IMR-90 (cell line): Measurements from ENCODE around the gene ASTN2.

Source experiments
- BHLHE40 ChIP-seq: fragments of 150-350 bp; IDR thresholded peaks from 2 replicates; pipeline ENCODE4 v1.6.1; 2016; ENCODE audit warnings: mild to moderate bottlenecking, low read depth, low read length
- CHD1 ChIP-seq: IDR thresholded peaks from 2 replicates; pipeline ENCODE4 v1.6.1; 2012; ENCODE audit warnings: low read depth, low read length, improper control_type of control experiment
- POLR2A ChIP-seq: IDR thresholded peaks from 2 replicates; pipeline ENCODE4 v1.6.1; 2012; ENCODE audit warnings: mild to moderate bottlenecking, low read depth, low read length
- TF ChIP-seq, protein P1 (sequence below): conservative IDR thresholded peaks from 2 replicates; pipeline ENCODE4 v1.5.1; 2012; ENCODE audit warnings: mild to moderate bottlenecking, low read depth, low read length, improper control_type of control experiment

DNA sequence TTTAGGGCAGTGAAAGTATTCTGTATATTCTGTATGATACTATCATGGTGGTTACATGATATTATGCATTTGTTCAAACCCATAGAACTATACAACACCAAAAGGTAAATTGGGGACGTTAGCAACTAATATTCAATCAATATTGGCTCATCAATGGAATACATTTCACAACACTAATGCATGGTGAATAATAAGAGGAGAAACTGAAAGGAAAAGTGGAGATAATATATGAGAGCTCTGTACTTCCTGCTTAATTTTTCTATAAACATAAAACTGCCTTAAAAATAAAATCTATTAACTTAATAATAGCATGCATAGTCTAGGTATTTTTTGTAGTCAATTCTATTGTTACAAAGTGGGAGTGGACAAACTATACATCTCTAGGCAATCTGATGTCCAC, 661.5 kb downstream of the ASTN2 start:
- TF ChIP-seq POLR2A (no peak), BHLHE40 (no peak), CHD1 (no peak)
- TF ChIP-seq, protein P1, sequence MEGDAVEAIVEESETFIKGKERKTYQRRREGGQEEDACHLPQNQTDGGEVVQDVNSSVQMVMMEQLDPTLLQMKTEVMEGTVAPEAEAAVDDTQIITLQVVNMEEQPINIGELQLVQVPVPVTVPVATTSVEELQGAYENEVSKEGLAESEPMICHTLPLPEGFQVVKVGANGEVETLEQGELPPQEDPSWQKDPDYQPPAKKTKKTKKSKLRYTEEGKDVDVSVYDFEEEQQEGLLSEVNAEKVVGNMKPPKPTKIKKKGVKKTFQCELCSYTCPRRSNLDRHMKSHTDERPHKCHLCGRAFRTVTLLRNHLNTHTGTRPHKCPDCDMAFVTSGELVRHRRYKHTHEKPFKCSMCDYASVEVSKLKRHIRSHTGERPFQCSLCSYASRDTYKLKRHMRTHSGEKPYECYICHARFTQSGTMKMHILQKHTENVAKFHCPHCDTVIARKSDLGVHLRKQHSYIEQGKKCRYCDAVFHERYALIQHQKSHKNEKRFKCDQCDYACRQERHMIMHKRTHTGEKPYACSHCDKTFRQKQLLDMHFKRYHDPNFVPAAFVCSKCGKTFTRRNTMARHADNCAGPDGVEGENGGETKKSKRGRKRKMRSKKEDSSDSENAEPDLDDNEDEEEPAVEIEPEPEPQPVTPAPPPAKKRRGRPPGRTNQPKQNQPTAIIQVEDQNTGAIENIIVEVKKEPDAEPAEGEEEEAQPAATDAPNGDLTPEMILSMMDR = no peak
